Thymus (tissue), 14 donors: ENCODE data around the gene TBC1D16. TPM values are rescaled to one million over a fixed set of nuclear protein-coding genes. Genes with fewer than 3 reads are reported as not detected.

Experiments
- DNase-seq, 9 donors: peaks; one replicate each; pipeline ENCODE4 v3.0.0-alpha.2; 2013; ENCODE audit warnings: low spot score in 9 of 9, low read depth in 6 of 9, missing footprints in 1 of 9
- H3K27ac ChIP-seq, 2 donors: one replicate each; pipeline ENCODE4 v1.5.1; 2013; ENCODE audit warnings: control low read depth in 1 of 2, low read depth in 1 of 2, low read length in 1 of 2, mild to moderate bottlenecking in 1 of 2, moderate library complexity in 1 of 2
- H3K27me3 ChIP-seq, 2 donors: one replicate each; pipeline ENCODE4 v1.5.1; 2013; ENCODE audit warnings: low read length in 1 of 2; ENCODE audit not compliant: control insufficient read depth in 2 of 2, insufficient read depth in 1 of 2
- H3K36me3 ChIP-seq, 2 donors: one replicate each; pipeline ENCODE4 v1.5.1; 2013; ENCODE audit warnings: low read length in 1 of 2, mild to moderate bottlenecking in 1 of 2, moderate library complexity in 1 of 2; ENCODE audit not compliant: control insufficient read depth in 2 of 2, insufficient read depth in 2 of 2
- H3K4me1 ChIP-seq, 2 donors: one replicate each; pipeline ENCODE4 v1.5.1; 2013; ENCODE audit warnings: low read length in 2 of 2; ENCODE audit not compliant: control insufficient read depth in 2 of 2, insufficient read depth in 2 of 2
- H3K4me3 ChIP-seq, 2 donors: one replicate each; pipeline ENCODE4 v1.5.1; 2013; ENCODE audit warnings: low read length in 2 of 2, control low read depth in 1 of 2, mild to moderate bottlenecking in 1 of 2
- H3K9me3 ChIP-seq, 2 donors: one replicate each; pipeline ENCODE4 v1.5.1; 2013; ENCODE audit warnings: low read length in 1 of 2, mild to moderate bottlenecking in 1 of 2; ENCODE audit not compliant: control insufficient read depth in 2 of 2, insufficient read depth in 1 of 2
- WGBS: extraction: QIAGEN DNeasy Blood & Tissue Kit; methylation state at CpG from one replicate; pipeline ENCODE4 v1.1.7; 2013; 5-methylcytosine and 5-hydroxymethylcytosine counted together
- long read RNA-seq, 10 donors: transcript quantifications; one replicate each; lab custom pipeline, GENCODE V29; 2026
- polyA plus RNA-seq: library from polyadenylated mRNA; stranded (reverse); fragments of 200-250 nt; gene quantifications from one replicate; pipeline ENCODE4 v1.2.3, GENCODE V29; 2013
- total RNA-seq: library from RNA; stranded (reverse); fragments of 120-200 nt; gene quantifications from one replicate; pipeline ENCODE4 v1.2.4, GENCODE V29; 2013
- donor health status: healthy.

TBC1D16 gene
- total RNA-seq (3.7 TPM), polyA plus RNA-seq (4.2 TPM)
- long read RNA-seq, donor 1 = 0 reads
- long read RNA-seq, donor 2 = 0 reads
- long read RNA-seq, donor 3 = 0 reads
- long read RNA-seq, donor 4 = 0 reads
- long read RNA-seq, donor 5, full-length matches to known transcripts = 1 of 1 reads
- long read RNA-seq, donor 5, partial matches to known transcripts = 0 of 1 reads
- long read RNA-seq, donor 5, other reads (novel, unspliced or antisense) = 0 of 1 reads
- long read RNA-seq, donor 6 = 0 reads
- long read RNA-seq, donor 7 = 0 reads
- long read RNA-seq, donor 8 = 0 reads
- long read RNA-seq, donor 9 = 0 reads
- long read RNA-seq, donor 10 = 0 reads

DNA sequence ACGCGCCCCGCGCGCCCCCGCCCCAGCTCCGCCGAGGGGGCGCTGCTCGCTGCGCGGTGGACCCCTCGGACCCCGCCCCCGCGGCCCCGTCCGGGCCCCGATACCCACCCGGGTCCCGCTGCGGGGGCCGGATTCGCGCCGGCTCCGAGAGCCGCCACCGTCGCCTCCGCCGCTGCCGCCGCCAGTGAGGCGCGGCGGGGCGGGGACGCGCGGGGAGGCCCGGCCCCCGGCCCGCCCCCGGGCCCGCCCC, at the start of gene TBC1D16:
Gene TBC1D16, minus strand, starts transcription at position 186 of the 250 bp plus-strand sequence. CDS start 22,325 bp downstream, outside the sequence.
- 1% methylated on average over 44 of the region's 46 CpGs for WGBS
- Histone ChIP-seq H3K9me3 (peaks cover 0 to 3% of the 10 kb centered on the region in 2 donors), H3K27ac (peak within 1 kb of the TSS; percentile 30 to 53), H3K4me3 (peak within 1 kb of the TSS; percentile 52 to 71), H3K36me3 (no peaks in the 10 kb centered on the region), H3K4me1 (peaks cover 0 to 19% of the 10 kb centered on the region in 2 donors), H3K27me3 (peaks cover 33 to 61% of the 10 kb centered on the region in 2 donors)
- no peak for DNase-seq

DNA sequence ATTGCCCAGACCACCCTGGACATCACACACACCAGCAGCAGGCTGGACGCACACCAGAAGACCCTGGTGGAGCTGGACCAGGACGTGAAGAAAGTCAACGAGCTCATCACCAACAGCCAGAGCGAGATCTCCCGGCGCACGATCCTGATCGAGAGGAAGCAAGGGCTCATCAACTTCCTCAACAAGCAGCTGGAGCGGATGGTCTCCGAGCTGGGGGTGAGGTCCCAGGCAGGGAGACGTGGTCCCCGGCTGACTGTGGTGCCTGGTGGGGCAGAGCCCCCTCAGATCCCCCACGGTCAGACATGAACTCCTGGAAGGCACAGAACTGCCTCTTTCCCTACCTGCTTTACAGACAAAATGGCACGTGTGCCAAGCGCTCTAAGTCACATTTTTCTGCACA, 49.1 kb upstream of the TBC1D16 start:
- Histone ChIP-seq H3K4me1 (peaks cover 0 to 7% of the 10 kb centered on the region in 2 donors), H3K27me3 (peaks cover 0 to 5% of the 10 kb centered on the region in 2 donors), H3K27ac (no peak overlapping the region), H3K9me3 (no peaks in the 10 kb centered on the region), H3K36me3 (no peaks in the 10 kb centered on the region), H3K4me3 (no peak overlapping the region)
- 94% methylated on average over 15 of the region's 15 CpGs for WGBS
- DNase-seq = no peak

DNA sequence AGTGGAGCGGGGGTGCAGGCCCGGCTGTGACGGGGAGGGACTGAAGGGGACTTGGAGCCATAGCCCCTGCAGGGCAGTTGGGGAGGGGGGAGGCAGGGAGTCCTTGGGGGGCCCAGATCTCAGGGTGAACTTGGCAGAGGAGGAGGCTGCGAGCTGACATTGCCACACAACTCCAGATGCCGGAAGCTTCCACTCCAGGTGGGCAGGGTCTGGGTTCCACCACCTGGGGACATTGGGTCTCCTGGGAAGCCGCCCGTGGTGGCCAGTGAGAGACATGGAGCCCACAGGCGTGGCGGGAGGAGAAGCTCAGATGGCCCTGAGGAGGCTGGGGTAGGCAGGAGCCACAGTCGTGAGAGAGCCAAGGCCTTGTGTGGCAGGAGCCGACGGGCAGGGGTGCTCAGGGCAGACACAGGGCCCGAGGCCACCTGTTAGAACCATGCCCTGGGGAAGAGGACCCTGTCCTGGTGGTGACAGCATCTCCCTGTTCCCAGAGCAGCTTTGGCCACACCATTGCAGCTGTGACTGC, 47.5 kb upstream of the TBC1D16 start:
- WGBS = 89% methylated on average over 13 of the region's 13 CpGs
- no peak overlapping the region for H3K27ac ChIP-seq
- peaks cover 0 to 7% of the 10 kb centered on the region in 2 donors for H3K4me1 ChIP-seq
- H3K27me3 ChIP-seq = peaks cover 0 to 5% of the 10 kb centered on the region in 2 donors
- no peak for DNase-seq
- H3K36me3 ChIP-seq = no peaks in the 10 kb centered on the region
- H3K4me3 ChIP-seq = no peak overlapping the region
- no peaks in the 10 kb centered on the region for H3K9me3 ChIP-seq

DNA sequence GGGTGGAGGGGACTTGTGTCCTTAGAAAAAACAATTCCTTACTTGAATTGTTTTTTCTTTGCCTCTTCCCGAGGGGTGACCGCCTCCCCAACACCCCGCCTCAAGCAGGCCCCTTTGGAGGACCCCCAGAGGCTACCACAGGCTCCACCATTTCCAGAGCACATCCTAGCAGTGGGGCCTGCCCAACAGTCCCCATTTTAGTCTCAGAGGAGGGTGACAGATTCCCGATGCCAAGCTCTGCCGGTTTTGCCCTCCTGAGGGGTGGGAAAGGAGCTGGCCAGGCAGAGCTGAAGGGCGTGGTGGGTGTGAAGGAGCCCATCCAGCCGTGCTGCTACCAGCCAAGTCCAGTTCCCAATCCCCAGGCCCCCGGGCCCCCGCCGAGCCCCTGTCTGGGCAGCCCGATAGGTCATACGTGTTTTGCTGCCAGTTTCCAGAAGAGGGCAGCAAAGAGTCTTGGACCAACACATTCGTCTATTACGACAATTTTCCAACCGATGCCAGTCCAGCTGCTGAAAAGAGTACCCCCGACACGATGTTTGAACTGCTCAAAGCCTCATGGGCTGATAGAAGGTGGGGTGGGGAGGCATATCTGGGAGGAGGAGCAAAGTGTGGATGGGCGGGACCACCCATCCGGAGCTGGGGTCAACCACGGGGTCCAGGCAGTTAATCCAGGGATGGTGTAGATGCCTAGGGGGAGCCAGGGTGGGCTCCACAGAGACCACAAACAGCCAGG, 46.9 kb upstream of the TBC1D16 start:
- peaks cover 0 to 5% of the 10 kb centered on the region in 2 donors for H3K27me3 ChIP-seq
- no peak overlapping the region for H3K4me3 ChIP-seq
- WGBS = 30% methylated on average over 20 of the region's 20 CpGs
- H3K27ac ChIP-seq = no peak overlapping the region
- H3K9me3 ChIP-seq = no peaks in the 10 kb centered on the region
- H3K36me3 ChIP-seq = no peaks in the 10 kb centered on the region
- H3K4me1 ChIP-seq = peaks cover 0 to 7% of the 10 kb centered on the region in 2 donors
- DNase-seq = peak in 8 of 9 donors; percentile 31 to 72 (median 54)

GRCh38 chr17:80081596-80081995, 45.9 kb upstream of the TBC1D16 start:
- H3K4me1 ChIP-seq = peaks cover 0 to 7% of the 10 kb centered on the region in 2 donors
- H3K9me3 ChIP-seq = no peaks in the 10 kb centered on the region
- H3K27ac ChIP-seq = no peak overlapping the region
- H3K36me3 ChIP-seq = no peaks in the 10 kb centered on the region
- peaks cover 0 to 2% of the 10 kb centered on the region in 2 donors for H3K27me3 ChIP-seq
- 97% methylated on average over 14 of the region's 14 CpGs for WGBS
- no peak for DNase-seq
- no peak overlapping the region for H3K4me3 ChIP-seq

DNA sequence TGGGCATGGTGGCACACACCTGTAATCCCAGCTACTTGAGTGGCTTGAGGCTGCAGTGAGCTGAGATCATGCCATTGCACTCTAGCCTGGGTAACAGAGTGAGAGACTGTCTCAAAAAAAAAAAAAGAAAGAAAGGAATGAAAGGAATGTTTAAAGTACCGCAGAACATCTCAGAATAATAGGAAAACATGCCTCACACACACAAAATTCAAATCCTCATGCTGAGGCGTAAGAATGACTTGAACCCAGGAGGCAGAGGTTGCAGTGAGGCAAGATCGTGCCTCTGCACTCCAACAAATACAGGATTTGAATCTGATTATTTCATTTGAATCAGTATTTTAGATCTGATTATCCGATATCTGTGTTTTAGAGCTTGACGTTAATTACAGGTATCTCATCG, 44.4 kb upstream of the TBC1D16 start:
- H3K27me3 ChIP-seq = no peaks in the 10 kb centered on the region
- no peak overlapping the region for H3K27ac ChIP-seq
- no peak for DNase-seq
- no peaks in the 10 kb centered on the region for H3K36me3 ChIP-seq
- H3K4me1 ChIP-seq = peaks cover 0 to 7% of the 10 kb centered on the region in 2 donors
- 96% methylated on average over 6 of the region's 6 CpGs for WGBS
- H3K9me3 ChIP-seq = no peaks in the 10 kb centered on the region
- no peak overlapping the region for H3K4me3 ChIP-seq

DNA sequence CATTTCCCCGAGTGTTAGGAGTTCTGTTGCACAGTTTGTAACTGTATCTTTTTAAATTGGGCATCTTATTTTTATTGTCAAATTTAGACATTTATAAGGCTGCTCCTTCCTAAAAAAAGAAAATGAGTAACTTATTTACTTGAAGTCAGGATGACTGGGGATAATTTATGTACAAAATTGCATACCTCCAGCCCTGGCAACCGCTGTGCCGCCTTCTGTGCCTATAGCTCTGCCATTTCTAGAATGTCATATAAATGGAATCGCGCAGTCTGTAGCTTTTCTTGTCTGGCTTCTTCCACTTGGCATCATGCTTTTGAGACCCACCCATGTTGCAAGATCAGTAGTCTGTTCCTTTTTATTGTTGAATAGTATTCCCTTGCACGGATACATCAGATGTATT, 36.7 kb upstream of the TBC1D16 start:
- Histone ChIP-seq H3K27ac (no peak overlapping the region), H3K4me1 (peaks cover 0 to 8% of the 10 kb centered on the region in 2 donors)
- 97% methylated on average over 6 of the region's 6 CpGs for WGBS

GRCh38 chr17:80071116-80071841, 35.6 kb upstream of the TBC1D16 start:
- H3K27me3 ChIP-seq = no peaks in the 10 kb centered on the region
- no peak overlapping the region for H3K4me3 ChIP-seq
- DNase-seq = no peak
- no peaks in the 10 kb centered on the region for H3K9me3 ChIP-seq
- H3K27ac ChIP-seq = peak overlapping the region in 1 of 2 donors; percentile 26
- 73% methylated on average over 20 of the region's 20 CpGs for WGBS
- H3K36me3 ChIP-seq = no peaks in the 10 kb centered on the region
- peaks cover 0 to 8% of the 10 kb centered on the region in 2 donors for H3K4me1 ChIP-seq

More for the DNA sequence above, 36.7 kb upstream of the TBC1D16 start:
- H3K36me3 ChIP-seq = no peaks in the 10 kb centered on the region
- H3K4me3 ChIP-seq = no peak overlapping the region
- no peaks in the 10 kb centered on the region for H3K9me3 ChIP-seq
- H3K27me3 ChIP-seq = no peaks in the 10 kb centered on the region
- DNase-seq = no peak
